GM19397 (cell line): ENCODE measurements around the gene SERTAD2.

Source experiments
- ATAC-seq: cut with Tn5 transposase; IDR thresholded peaks from one replicate; pipeline ENCODE4 v1.9.1; 2021; ENCODE audit warnings: mild to moderate bottlenecking, moderate library complexity; ENCODE audit not compliant: unreplicated experiment

SERTAD2 gene

DNA sequence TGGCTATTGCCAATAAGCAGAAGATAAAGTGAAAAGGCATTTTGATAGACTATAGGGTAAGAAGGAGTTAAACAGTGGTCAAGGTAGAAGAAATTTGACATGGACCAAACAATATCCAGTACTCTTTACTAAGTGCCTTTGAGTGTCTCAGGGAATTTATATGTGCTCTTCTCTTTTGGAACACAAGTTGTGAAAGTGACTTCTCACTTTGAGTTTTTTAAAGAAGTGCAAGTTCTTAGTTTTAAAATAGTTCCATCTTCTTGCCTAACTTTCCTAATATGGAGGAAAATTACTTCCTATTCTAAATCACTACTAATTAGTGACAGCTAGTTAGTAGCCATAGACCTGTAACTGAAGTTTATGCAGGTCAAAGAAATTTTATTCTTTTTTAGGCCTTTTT is 66.2 kb downstream of the SERTAD2 start:
- ATAC-seq: no peak

DNA sequence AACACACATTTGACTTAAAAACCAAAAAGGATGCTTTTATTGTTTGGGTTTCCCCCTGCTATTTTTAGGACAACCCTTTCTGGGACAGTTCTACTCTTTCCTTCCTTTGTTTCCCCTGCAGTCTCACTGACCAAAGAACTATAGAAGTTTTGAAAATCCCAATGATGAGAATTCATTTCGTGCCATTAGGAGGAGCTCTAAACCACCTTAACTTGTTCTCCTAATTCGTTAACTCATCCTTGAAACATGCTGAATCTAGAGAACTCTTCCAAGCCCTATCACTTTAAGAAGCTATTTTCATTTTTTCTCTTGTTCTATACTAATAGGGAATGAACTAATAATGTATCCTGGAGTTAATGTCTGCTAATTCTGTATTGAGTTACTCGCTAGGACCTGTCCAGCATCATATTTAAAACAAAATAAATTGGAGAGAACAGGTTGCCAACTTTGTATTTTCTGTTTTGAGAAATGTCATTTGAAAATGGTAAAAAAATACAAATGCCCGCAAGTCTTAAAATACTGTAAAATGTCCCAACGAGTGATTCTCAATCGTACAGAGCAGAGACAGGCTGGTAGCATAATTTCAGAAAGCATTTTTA is 66.7 kb downstream of the SERTAD2 start:
- ATAC-seq: no peak

DNA sequence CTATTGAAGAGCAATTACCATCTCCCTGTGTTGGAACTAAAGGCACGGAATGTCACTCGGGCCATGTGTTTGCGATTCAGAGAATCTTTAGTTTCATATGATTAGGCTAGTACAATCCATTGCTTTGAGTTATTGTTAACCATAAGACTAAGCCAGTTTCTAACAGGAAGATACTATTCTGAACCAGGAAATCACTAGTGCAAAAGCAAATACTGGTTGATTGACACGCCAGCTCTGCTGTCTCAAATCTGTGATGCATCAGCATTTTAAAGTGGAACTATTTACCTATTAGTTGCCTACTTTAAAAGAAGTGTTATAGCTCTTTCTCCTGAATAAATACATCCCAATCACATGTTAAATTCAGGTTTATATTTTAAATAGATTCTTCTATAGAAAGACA is 67.7 kb downstream of the SERTAD2 start:
- no peak for ATAC-seq

DNA sequence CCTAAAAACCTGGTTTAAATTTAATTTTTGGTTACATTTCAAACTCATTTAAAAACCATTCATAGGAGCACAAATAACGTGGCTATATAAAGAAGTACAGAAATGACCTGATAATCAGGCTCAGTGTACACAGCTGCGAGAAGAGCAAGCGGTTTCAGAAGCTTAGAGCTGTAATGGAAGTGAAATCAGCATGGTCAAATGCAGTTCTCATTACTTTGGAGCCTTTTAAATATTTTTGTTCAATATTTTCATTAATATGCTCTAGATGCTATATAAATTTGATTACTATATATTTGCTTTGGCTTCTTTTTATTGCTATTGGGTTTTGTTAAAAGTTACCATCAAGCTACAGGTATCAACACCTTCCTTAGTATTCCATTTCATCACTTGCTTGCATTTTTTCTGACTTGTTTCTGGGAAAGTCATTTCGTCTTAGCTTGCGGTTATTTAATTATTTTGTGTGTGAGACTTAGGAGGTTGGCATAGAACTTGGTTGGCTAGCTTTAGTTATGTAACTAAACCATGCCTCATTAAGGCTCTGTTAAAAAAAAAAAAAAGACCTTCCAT is 70.9 kb downstream of the SERTAD2 start:
- peak; percentile 79 for ATAC-seq

DNA sequence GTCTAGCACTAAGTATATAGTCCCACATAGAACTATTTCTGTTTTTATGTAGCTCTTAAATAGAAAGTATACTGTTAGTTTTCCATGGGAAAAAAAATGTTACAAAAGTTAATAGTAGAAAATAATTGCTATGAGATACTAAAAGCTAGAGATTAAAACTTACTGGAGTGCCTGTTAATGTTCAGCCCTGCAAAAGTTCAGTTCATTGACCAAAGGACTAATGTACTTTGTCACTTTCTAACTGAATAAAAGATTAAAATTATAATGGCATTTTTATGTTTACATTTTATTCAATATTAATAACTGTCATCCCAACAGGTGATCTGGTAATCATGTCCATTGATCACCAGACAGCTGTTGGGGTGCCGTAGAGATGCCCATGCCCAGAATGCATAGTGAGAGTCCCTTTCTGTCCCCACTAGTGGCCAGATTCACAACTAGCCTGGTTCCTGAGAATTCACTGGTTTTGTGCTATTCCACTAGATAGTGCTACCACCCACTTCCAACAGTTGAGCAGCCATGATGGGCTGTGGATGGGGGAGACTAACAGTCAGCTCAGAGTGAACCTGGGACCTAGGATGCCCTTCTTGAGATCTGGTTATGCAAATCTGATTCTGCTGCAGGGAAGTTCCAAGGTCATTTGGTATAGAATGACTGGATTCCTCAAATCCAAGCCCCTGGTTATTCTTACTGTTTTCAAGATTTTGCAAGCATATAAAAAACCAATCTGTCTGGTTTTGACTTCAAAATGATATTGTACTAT is 71.8 kb downstream of the SERTAD2 start:
- no peak for ATAC-seq
